GDM1 (cell line): ENCODE results near the gene KREMEN2.

Experiments
- DNase-seq: peaks from one replicate; lab custom pipeline; 2025; lab: John Stamatoyannopoulos, UW

The KREMEN2 gene

GRCh38 chr16:3004781-3005284 is 40.8 kb downstream of the KREMEN2 start:
- DNase-seq: no peak

- peak; percentile 43 for DNase-seq
Observed at GRCh38 chr16:3007059-3007956, 43.2 kb downstream of the KREMEN2 start.

- DNase-seq: peak; percentile 84
Observed at GRCh38 chr16:3007957-3008689, 44.0 kb downstream of the KREMEN2 start.

GRCh38 chr16:3008690-3009037 is 44.6 kb downstream of the KREMEN2 start:
- DNase-seq: no peak

GRCh38 chr16:3009568-3010390 is 45.7 kb downstream of the KREMEN2 start:
- DNase-seq: no peak

GRCh38 chr16:3010510-3010909 is 46.4 kb downstream of the KREMEN2 start:
- no peak for DNase-seq

GRCh38 chr16:3012246-3012645 is 48.2 kb downstream of the KREMEN2 start:
- DNase-seq: no peak

- no peak for DNase-seq
Observed at GRCh38 chr16:3012828-3013420, 48.8 kb downstream of the KREMEN2 start, which contains the start of gene CLDN9. CLDN9 (plus strand) TSS chr16:3012923; CDS start chr16:3013363, 440 bp downstream.

- DNase-seq: no peak
Observed at GRCh38 chr16:3013491-3013951, 49.4 kb downstream of the KREMEN2 start.

DNA sequence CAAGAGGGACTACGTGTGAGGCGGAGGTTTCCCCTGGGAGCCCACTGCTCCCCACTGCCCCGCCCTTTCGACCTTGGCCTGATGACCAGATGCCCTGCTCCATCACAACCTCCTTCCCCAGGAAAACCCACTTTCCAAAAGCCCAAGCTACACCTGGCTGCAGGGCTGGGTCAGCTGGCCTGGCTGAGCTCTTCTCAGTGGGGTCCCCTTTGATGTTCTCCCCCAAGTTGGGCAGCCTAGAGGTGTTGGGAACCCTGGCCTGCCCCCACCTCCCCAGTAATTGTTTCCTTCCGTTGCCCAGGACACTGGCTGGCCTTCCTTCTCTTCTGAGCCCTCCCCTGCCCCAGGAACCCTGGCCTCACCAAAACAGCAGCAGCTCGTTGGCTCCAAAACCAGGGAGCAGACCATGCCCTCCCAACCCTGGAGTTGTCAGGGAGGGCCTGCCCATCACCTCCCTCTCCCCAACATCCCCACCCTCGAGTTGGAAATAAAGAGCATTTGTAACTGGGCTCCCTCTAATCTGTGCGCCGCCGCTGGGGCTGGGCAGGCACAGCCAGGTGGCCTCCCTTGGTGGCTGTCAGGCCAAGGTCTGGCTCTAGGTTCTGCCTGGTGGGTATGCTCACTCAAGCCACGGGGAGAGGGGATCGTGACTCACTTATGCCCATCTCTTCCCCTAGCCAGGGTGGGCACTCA is 50.1 kb downstream of the KREMEN2 start:
- DNase-seq: no peak

- no peak for DNase-seq
Observed at GRCh38 chr16:3014971-3015370, 50.9 kb downstream of the KREMEN2 start.

DNA sequence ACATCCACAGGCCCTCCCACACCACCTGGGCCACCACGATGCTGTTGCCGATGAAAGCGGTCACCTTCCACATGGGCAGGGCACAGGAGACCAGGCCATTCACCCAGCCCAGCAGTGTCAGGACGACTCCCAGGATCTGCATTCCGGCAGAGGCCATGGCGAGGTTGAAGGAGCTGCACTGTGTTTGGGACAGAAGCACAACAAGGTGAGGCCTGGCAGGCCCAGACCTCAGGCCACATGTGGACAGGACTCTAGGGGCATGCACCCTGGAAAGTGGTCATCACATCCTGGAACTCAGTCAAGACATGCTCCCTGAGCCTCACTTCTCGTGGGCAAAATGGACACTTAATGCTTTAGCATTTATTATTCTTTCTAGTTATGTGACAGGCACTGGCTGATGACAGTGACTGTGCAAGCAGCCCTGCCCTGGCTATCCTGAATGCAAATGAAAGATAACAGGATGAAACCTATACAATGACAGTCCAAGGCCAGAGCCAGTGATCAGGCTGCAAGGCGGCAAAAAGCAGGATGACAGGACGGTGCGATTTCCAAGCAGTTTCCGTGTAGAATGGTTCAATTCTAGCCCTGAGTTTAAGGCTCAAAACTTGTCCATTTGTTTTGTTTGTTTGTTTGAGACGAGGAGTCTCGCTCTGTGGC is 51.9 kb downstream of the KREMEN2 start:
- DNase-seq: no peak

DNA sequence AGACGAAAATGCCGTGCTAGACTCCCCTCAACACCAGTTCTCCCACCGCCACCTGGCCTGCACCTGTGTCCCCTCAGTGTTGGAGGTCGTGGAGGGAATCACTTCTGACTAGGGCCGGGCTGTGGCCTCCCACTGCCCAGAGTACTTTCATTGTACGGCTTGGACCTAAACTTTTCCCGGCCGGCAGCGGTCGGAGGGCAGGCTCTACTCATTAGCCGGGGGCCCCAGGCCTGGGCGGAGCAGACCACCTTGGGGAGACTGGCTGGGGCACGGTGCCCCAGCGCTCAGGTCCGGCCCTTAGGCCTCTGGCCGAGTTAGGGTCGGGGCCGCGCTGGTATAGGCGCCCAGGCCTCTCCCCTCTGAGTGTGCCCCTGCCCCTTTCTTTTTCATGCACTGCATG is 53.3 kb downstream of the KREMEN2 start:
- DNase-seq: no peak
